ENCODE measurements around the gene GRXCR2.

- no peak for TF ChIP-seq CTCF (conservative IDR thresholded peaks at IDR 0.05; ENCODE audit: low read depth, low read length)
- TF ChIP-seq MXI1 (IDR thresholded peaks at IDR 0.05; ENCODE audit: borderline replicate concordance, low read depth, low read length) = no peak
- TF ChIP-seq BHLHE40 (IDR thresholded peaks at IDR 0.05; ENCODE audit: low read depth, low read length) = no peak
- TF ChIP-seq SMC3 (IDR thresholded peaks at IDR 0.05; ENCODE audit: low read depth, low read length) = no peak
- no peak for TF ChIP-seq RAD21 (IDR thresholded peaks at IDR 0.05; ENCODE audit: low read length)
- no peak for TF ChIP-seq POLR2A (IDR thresholded peaks at IDR 0.05; ENCODE audit: low read depth, low read length)
Observed at GRCh38 chr5:145853781-145854376, 18.9 kb downstream of the GRXCR2 start.
